Pulmonary artery endothelial cell (primary cell): ENCODE data around the gene DIAPH2. TPM values are rescaled to one million over a fixed set of nuclear protein-coding genes. Genes with fewer than 3 reads are reported as not detected.
"Not testable (repeated sequence)": the region's sequence is repeated elsewhere in the genome, so short reads cannot be mapped to it uniquely, and the experiment has no call there.

Source experiments
- DNase-seq: peaks from one replicate; pipeline ENCODE4 v3.0.0-alpha.2; 2011; ENCODE audit warnings: low read depth, low spot score
- total RNA-seq: library from RNA; depleted of rRNA; stranded (reverse); fragments of >200 nt; gene quantifications from 2 replicates; pipeline ENCODE4 v1.2.3, GENCODE V29; 2014

The DIAPH2 gene
- total RNA-seq, 1 donor from 2014 or later, result 19.6 TPM

DNA sequence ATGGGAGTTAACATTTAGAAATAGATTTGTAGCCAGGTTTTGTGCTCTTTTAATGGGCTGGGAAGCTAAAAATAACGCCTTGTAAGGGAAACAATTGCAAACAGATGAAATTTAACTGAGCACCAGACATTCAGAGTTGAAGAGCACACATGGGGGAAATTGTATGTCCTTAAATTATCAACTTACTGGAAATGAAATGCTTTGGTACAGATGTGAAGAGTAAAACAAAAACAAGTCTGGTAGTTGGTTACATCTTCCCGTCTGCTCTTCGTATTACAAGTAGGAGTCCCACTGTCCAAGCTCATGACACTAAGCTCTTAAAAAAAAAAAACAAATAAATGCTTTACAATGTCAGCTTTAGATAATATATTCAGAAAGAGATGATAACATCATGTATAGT lies 139.5 kb downstream of the DIAPH2 start:
- DNase-seq, result no peak

DNA sequence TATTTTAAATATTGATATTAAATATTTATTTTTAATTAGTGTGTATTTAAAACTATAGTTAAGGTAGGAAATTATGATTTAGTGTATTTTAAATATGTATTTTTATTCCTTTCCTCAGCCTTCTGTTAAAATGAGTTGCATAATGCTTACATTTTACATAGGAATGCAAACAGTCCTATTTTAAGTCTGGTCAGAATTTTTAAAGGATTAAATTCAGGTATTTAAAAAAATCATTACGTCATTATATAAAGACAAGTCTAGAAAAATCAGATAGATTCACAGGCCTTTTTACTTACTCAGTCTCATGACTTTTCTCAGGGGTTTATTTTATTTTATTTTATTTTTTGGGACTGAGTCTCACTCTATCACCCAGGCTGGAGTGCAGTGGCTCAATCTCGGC lies 148.7 kb downstream of the DIAPH2 start:
- DNase-seq, result no peak

DNA sequence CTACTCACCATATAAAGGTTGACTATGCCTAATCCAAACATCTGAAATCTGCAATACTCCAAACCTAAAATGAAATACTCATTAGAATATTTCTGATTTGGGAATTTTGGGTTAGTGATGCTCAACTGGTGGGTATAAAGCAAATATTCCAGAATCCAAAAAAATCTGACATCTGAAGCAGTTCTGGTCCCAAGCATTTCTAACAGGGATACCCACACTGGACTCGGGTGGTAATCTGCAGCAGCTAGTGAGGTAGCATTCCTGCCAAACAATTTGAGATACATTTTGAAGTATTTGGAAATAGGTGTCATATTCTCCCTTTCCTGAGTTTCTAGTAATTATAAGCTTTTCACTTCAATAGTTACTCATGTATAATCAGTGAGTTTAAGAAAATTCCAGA lies 149.5 kb downstream of the DIAPH2 start:
- DNase-seq, result no peak

DNA sequence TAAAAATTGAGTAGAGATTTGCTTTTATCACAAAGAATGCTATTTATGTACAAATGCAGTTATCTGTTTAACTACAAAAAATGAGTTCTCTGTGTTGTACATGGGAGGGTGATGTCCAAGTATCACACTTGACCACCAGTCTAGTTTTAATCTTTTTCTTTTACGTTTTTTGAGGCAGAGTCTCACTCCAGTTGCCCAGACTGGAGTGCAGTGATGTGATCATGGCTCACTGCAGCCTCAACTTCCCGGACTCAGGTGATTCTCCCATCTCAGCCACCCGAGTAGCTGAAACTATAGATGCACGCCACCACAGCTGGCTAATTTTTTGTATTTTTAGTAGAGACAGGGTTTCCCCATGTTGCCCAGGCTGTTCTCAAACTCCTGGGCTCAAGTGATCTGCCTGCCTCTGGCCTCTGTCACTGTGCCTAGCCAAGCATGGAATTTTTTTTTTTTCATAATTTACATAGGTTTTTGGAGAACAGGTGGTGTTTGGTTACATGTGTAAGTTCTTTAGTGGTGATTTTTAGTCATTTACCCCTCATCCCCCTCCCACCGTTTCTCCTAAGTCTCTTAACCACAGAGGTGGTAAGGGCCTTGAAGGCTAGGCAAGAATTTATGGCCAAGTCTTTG lies 151.1 kb downstream of the DIAPH2 start:
- no peak for DNase-seq

DNA sequence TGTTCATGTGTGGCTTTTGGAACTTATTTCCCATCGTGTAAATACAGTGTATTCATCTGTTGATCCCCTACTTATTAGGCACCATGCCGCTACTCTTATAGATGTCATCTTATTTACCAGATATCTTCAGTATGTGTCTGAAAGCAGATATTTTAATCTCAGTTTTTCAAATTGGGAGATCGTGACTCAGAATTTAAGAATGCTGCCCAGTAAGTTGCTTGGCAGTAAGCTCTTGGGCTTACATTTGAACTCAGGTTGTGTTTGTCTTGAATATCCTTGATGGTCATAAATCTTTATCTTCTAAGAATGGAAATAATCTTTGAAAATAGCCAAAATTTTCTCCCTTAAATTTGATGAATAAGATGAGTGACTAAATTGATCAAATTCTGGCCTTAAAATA lies 153.2 kb downstream of the DIAPH2 start:
- DNase-seq, result no peak

DNA sequence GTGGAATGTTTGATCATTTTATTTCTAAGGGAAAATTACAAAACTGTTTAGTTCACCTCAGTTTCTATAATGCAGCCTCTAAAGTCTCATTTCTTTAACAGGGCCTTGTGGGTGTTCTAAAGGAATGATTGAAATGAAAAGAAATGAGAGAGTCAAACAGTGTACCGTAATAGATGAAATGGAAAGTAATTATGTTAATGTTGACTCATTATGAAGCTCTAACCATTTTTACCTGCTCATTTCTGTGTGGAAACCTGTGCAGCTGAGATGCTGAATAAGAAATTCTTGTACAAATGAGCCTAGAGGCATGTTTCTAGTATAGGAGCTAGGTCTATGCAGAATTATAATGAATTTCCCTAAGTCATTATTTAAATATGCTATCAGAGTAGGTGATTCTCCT lies 153.9 kb downstream of the DIAPH2 start:
- no peak for DNase-seq

DNA sequence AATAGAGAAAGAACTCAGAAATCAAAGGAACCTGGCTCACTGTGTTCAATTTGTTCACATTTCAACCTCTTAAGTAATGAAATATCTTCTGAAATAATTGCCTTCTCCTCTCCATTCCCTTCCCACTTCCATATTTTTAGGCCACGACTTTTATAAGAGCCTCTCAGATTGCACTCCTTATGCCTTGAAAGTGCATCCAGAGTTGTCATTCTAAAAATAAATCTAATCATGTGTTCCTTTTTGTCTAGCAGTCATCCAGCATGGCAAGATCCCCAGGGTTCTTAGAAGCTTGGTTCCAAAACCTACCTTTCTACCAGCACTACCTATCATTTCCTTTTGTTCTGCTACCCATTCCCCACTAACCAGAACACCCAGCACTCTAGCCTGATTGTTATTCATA lies 156.7 kb downstream of the DIAPH2 start:
- no peak for DNase-seq

DNA sequence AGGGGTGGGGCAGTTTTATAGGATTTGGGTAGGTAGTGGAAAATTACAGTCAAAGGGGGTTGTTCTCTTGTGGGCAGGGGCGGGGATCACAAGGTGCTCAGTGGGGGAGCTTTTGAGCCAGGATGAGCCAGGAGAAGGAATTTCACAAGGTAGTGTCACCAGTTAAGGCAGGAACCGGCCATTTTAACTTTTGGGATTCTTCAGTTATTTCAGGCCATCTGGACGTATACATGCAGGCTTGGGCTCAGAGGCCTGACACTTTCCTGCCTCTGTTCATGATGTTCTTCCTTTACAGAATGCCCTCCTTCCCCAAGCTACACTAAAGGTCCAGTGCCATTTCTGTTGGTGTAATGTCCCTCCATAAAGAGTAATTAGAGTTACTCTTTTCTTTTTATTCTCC lies 157.2 kb downstream of the DIAPH2 start:
- DNase-seq, result not testable (repeated sequence)

DNA sequence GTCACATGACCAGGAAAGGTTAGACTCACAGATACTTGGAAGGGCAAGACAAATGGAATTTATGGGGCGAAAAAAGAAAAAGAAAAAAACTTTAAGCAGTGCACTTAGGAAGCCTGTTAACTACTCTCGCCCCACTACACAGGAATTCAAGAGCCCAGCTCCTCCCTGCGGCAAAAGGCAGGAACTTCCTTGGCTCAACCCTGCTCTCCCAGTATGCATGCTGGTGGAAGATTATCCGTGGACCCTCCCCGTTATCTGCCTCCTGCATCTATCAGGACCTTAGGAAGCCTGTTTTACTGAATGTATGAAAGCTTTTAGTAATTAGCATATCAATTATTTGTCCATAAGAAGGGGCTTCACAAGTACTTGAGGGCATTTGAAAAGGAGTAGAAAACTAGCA lies 158.9 kb downstream of the DIAPH2 start:
- DNase-seq, result no peak

DNA sequence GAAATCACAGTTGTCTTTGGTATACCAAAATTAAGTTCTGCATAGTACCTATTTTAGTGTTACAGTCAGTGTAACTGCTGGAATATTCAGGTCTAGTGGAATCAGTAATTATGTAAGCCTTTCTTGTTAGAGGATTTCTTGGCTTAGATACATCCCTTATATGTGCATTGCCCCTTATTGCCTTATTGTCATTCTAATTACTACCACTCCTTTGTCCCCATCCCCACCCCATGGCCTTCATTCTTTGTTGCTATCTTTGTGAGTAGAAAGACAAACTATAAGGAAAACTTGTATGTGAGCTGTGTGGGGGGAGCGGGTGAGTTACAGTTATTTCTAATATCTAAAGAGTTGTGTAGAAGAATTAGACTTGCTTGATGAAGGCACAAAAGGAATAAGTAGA lies 162.2 kb downstream of the DIAPH2 start:
- no peak for DNase-seq

DNA sequence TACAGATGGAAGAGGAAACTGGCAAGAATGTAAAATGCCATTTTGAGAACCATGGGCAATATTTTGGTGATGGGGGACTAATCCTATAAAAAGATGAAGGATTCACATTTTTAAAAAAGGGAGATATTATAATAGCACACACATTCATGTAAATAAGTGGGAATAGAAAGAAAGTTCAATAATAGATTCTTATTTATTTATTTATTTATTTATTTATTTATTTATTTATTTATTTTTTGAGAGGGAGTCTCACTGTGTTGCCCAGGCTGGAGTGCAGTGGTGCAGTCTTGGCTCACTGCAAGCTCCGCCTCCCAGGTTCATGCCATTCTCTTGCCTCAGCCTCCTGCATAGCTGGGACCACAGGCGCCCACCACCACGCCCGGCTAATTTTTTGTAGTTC lies 174.8 kb downstream of the DIAPH2 start:
- not testable (repeated sequence) for DNase-seq

DNA sequence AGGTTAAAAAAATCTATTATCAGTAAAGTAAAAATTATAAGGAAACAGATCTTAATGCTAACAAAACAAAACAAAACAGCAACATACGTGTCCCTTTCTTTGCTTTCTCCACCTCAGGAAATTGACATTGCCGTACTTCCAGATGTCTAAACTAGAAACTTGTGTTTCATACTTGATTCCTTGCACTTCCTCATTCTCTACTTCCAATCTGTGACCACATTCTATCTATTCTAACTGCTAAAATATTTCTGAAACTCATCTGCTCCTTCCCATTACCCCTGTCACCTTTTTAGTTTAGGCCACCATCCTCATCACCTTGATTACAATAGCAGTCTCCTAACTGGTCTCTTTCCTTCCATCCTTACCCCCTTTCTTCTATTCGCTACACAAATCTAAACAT lies 176.6 kb downstream of the DIAPH2 start:
- no peak for DNase-seq

DNA sequence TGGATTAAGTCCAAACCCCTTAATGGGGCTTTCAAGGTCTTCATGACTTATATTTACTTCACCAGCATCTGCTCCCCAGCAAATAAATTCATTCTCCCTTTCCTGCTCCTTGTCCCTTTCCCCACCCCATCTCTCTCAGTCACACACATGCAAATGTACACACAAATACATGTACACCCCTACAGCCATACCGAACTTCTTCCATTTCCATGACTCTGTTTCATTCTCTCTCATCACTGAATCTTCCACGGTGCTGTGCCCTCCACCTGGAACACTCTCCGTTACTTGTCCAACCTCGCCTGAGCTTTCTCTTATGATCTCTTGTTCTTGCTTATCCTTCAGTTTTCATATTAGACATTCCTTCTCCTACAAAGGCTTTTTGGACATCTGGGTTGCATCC lies 177.0 kb downstream of the DIAPH2 start:
- DNase-seq, result no peak

DNA sequence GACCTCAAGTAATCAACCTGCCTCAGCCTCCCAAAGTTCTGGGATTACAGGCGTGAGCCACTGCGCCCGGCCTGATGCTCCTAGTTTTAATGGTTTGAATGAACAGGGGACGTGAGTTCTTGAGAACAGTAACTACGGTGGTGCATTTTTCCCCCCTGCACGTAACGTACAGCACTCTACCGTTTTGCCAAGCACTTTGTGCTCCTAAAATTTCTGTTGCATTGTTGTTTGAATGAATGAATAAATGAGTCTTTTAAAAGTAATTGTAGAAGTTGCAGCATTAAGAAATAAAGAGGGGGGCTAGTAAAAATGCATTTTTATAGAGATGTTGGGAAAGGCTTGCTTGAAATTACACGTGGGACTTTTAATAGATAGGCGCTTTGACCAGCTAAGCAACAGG lies 199.0 kb downstream of the DIAPH2 start, which contains the start of gene RPA4:
Gene RPA4, plus strand, starts transcription at position 301 of the 400 bp plus-strand sequence. CDS start 403 bp downstream, outside the sequence.
- no peak for DNase-seq

DNA sequence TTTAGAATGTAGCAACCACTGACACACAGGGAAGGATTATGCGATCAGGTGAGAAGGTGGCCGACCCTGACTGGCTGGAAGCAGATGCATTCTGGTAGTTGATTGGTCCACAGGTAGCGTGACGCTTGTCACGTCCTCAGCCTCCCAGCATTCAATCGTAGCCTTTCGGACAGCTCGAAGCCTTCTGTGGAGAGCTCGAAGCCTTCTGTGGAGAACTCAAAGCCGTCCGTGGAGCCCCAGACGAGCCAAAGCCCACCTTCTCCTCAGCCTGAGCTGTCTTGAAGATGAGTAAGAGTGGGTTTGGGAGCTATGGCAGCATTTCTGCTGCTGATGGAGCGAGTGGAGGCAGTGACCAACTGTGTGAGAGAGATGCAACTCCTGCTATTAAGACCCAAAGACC lies 199.4 kb downstream of the DIAPH2 start:
- no peak for DNase-seq

DNA sequence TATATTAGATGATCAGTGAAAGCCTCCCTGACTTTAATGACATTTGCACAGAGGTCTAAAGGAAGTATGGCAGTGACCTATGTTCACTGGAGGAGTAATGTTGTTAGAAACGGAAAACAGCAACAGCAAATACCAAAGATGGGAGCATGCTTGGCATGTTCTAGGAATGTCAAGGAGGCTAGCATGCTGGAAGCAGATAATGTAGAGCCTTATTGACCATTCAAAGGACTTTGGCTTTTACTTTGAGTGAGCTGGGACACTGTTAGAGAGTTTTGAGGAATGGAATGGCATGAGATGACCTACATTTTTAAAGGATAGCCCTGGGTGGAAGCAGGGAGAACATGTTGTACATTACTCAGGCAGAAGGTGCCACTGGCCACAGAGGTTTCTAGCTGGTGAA lies 205.1 kb downstream of the DIAPH2 start:
- DNase-seq, result no peak

DNA sequence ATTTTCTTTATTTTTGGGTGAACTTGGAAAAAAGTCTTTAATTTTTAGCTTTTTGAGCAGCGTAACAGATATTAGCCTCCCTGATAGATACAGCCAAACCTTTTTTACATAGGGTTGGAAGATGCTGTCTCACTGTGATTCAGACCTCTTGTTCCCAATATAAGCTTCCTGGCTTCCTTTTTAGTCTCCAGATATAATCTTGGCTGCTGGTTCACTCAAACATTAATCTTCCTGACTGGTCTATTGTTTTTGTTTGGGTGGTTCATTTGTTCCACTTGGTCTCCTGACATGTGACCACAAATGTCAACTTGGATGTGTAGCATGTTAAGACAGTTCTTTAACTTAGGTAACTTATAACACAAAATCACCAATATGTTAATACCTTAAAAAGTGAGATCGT lies 222.1 kb downstream of the DIAPH2 start:
- DNase-seq, result peak; percentile 60

DNA sequence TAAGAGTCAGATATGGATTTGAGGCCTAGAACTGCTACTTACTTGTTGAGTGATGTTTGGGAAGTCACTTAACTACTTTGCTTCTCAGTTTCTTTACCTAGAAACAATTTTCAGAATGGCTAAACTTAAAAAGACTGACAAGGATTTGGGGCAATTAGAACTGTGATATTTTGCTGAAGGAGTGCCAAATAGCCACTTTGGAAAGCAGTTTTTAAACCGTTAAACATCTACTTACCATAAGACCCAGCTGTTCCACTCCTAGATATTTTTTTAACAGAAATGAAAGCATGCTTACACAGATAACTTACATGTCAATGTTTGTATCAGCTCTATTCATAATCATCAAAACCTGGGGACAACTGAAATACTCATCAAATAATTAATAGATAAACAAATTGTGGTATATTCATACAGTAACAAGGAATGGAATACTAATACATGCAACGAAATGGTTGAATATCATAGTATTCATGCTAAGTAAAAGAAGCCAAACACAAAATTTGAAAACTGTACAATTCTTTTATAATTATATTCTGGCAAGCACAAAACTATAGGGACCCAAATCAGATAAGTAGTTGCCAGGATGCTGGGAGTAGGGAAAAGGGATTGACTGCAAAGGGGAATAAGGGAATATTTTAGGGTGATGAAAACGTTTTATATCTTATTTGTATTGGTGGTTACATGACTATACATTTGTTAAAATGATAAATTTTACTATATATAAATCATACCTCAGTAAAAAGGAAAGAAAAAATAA lies 223.1 kb downstream of the DIAPH2 start:
- no peak for DNase-seq

DNA sequence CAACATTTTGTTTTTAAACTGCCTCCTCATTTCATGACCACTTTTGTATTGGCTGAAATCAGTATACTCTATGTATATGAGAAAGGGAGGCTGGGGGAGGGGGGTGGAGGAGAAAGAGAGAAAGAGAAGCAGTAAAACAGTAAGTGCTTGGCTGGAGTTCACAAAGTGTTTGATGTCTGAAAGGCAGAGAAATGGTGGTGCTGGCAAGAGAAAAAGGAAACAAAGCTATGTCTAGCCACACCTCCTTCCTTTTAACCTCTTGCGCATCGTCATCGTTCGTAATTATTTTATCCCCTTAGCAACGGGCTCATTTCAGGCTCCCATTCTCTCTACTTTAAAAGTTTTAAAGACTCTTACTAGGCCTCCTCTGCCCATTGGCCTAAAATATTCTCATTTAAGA lies 224.6 kb downstream of the DIAPH2 start:
- peak; percentile 29 for DNase-seq

DNA sequence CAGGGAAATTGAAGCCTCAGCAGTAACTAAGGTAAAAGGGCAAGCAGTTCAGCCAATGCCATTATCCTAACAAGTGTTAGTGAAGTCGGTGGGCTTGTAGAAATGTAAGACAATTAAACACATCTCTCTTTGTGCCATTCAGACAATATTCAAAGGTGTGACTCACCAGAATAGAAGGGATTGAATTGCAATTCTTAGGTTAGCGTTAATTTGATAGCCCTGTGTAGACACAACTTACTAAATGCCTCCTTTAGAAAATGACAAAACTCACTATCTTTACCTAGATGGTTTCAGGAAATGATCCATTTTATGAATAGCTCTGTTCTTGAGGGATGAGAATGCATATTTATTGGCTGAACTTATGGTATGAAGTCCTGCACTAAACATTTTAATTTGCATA lies 234.2 kb downstream of the DIAPH2 start:
- DNase-seq, result no peak

DNA sequence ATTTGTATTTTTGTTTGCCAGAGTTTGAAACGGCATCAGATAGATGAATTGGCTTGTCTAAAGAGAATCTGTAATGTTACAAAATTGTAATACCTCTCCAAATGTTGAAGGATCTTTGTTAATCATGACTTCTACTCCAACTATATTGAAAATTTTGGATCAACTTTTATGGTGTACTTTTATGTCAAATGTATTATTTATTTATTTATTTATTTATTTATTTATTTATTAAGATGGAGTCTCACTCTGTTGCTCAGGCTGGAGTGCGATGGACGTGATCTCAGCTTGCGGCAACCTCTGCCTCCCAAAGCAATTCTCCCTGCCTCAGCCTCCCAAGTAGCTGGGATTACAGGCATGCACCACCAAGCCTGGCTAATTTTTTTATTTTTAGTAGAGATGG lies 235.0 kb downstream of the DIAPH2 start:
- no peak for DNase-seq

DNA sequence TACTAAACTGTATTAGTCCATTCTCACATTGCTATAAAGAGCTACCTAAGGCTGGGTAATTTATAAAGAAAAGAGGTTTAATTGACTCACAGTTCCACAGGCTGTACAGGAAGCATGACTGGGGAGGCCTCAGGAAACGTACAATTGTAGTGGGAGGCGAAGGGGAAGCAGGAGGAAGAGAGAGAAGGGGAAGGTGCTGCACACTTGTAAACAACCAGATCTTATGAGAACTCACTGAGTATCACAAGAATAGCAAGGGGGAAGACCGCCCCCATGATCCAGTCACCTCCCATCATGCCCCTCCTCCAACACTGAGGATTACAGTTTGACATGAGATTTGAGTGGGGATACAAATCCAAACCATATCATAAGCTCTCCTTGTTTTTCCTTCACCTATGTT lies 239.9 kb downstream of the DIAPH2 start:
- peak; percentile 52 for DNase-seq

DNA sequence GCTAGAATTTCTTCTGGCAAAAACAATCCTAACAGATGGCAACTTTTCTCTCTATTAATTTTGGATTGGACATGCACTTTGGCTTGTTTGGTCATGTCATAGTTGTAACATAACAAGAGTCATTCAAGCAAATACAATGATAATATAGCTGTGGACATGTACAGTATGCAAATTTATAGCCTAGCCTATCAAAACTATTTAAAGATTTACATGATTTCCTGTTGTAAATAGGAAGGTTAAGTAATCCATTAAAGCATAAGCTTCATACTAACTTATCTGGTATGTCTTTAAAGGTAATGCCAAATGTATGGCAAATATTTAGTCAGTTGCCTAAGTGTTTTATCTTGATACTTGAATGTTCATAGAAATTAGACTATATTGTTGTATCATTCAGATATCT lies 244.4 kb downstream of the DIAPH2 start:
- no peak for DNase-seq
